HG02973 (cell line): ENCODE results near the gene ZDHHC7.

ENCODE experiments used
- ATAC-seq: cut with Tn5 transposase; IDR thresholded peaks from one replicate; pipeline ENCODE4 v1.9.1; 2021; ENCODE audit warnings: moderate library complexity; ENCODE audit not compliant: unreplicated experiment

The ZDHHC7 gene

GRCh38 chr16:84925092-84925772, 86.1 kb downstream of the ZDHHC7 start:
- no peak for ATAC-seq

GRCh38 chr16:84924331-84925091, 86.8 kb downstream of the ZDHHC7 start:
- ATAC-seq, result no peak
